H9 (cell line): ENCODE data around the gene DSTN. TPM values are rescaled to one million over a fixed set of nuclear protein-coding genes. Genes with fewer than 3 reads are reported as not detected.

Experiments
- DNase-seq: peaks from one replicate; pipeline ENCODE4 v3.0.0-alpha.2; 2017
- H2AFZ ChIP-seq: one replicate; pipeline ENCODE4 v1.6.1; 2013; ENCODE audit warnings: mild to moderate bottlenecking, low read length, control low read depth, moderate library complexity
- H2AK5ac ChIP-seq: 2 replicates; pipeline ENCODE4 v1.6.1; 2013; ENCODE audit warnings: low read length, control low read depth, mixed read lengths; ENCODE audit not compliant: insufficient read length
- H2BK120ac ChIP-seq: one replicate; pipeline ENCODE4 v1.6.1; 2013; ENCODE audit warnings: low read depth, mild to moderate bottlenecking, low read length, control low read depth, inconsistent platforms; ENCODE audit not compliant: poor library complexity, severe bottlenecking
- H2BK12ac ChIP-seq: 2 replicates; pipeline ENCODE4 v1.6.1; 2013; ENCODE audit warnings: low read length, control low read depth, mixed read lengths, low read depth; ENCODE audit not compliant: insufficient read length
- H2BK15ac ChIP-seq: 2 replicates; pipeline ENCODE4 v1.6.1; 2013; ENCODE audit warnings: low read depth, low read length, control low read depth
- H2BK20ac ChIP-seq: one replicate; pipeline ENCODE4 v1.6.1; 2013; ENCODE audit warnings: low read depth, mild to moderate bottlenecking, low read length, control low read depth, inconsistent platforms; ENCODE audit not compliant: poor library complexity, severe bottlenecking
- H2BK5ac ChIP-seq: 2 replicates; pipeline ENCODE4 v1.6.1; 2013; ENCODE audit warnings: low read length, control low read depth, mixed read lengths; ENCODE audit not compliant: insufficient read length
- H3K14ac ChIP-seq: 2 replicates; pipeline ENCODE4 v1.6.1; 2013; ENCODE audit warnings: low read length, control low read depth; ENCODE audit not compliant: insufficient read depth
- H3K18ac ChIP-seq: 2 replicates; pipeline ENCODE4 v1.6.1; 2013; ENCODE audit warnings: low read depth, mild to moderate bottlenecking, mixed read lengths, low read length, control low read depth; ENCODE audit not compliant: insufficient read length
- H3K23ac ChIP-seq: 2 replicates; pipeline ENCODE4 v1.6.1; 2013; ENCODE audit warnings: low read length, control low read depth, mixed read lengths, low read depth; ENCODE audit not compliant: insufficient read length
- H3K23me2 ChIP-seq: 2 replicates; pipeline ENCODE4 v1.6.1; 2013; ENCODE audit warnings: low read depth, mild to moderate bottlenecking, mixed read lengths, low read length, control low read depth; ENCODE audit not compliant: insufficient read length, poor library complexity, severe bottlenecking
- H3K27ac ChIP-seq: 2 replicates; pipeline ENCODE4 v1.5.1; 2013; ENCODE audit warnings: low read length, control low read depth, mixed read lengths, low read depth; ENCODE audit not compliant: insufficient read length
- H3K27me3 ChIP-seq: 2 replicates; pipeline ENCODE4 v1.6.1; 2013; ENCODE audit warnings: low read length, control low read depth, inconsistent platforms; ENCODE audit not compliant: insufficient read depth
- H3K4ac ChIP-seq: 2 replicates; pipeline ENCODE4 v1.6.1; 2013; ENCODE audit warnings: low read depth, mild to moderate bottlenecking, control low read depth, inconsistent platforms, low read length, moderate library complexity
- H3K4me1 ChIP-seq: 2 replicates; pipeline ENCODE4 v1.6.1; 2013; ENCODE audit warnings: low read length, control low read depth, inconsistent platforms; ENCODE audit not compliant: insufficient read depth
- H3K4me2 ChIP-seq: 2 replicates; pipeline ENCODE4 v1.6.1; 2013; ENCODE audit warnings: low read length, control low read depth, mixed read lengths; ENCODE audit not compliant: insufficient read length, insufficient read depth
- H3K56ac ChIP-seq: 2 replicates; pipeline ENCODE4 v1.6.1; 2013; ENCODE audit warnings: low read depth, mild to moderate bottlenecking, mixed read lengths, low read length, control low read depth; ENCODE audit not compliant: insufficient read length
- H3K79me1 ChIP-seq: 2 replicates; pipeline ENCODE4 v1.6.1; 2013; ENCODE audit warnings: low read depth, mild to moderate bottlenecking, moderate library complexity, low read length, control low read depth, inconsistent platforms; ENCODE audit not compliant: insufficient read depth, poor library complexity, severe bottlenecking
- H3K79me2 ChIP-seq: 2 replicates; pipeline ENCODE4 v1.6.1; 2013; ENCODE audit warnings: low read length, control low read depth, inconsistent platforms; ENCODE audit not compliant: insufficient read depth
- H3K9ac ChIP-seq: 2 replicates; pipeline ENCODE4 v1.6.1; 2013; ENCODE audit warnings: low read length, control low read depth, mixed read lengths; ENCODE audit not compliant: insufficient read length; ENCODE audit errors: extremely low read depth
- H3K9me3 ChIP-seq: one replicate; pipeline ENCODE4 v1.6.1; 2013; ENCODE audit warnings: low read depth, low read length, inconsistent platforms; ENCODE audit not compliant: control insufficient read depth
- H3T11ph ChIP-seq: one replicate; pipeline ENCODE4 v1.6.1; 2013; ENCODE audit warnings: mild to moderate bottlenecking, low read length, control low read depth, inconsistent platforms
- H4K20me1 ChIP-seq: one replicate; pipeline ENCODE4 v1.6.1; 2013; ENCODE audit not compliant: control insufficient read depth, insufficient read length, insufficient read depth
- H4K5ac ChIP-seq: 2 replicates; pipeline ENCODE4 v1.6.1; 2013; ENCODE audit warnings: low read depth, mild to moderate bottlenecking, mixed read lengths, low read length, control low read depth; ENCODE audit not compliant: insufficient read length
- H4K8ac ChIP-seq: replicated peaks from 2 replicates; pipeline ENCODE4 v1.6.1; 2013; ENCODE audit warnings: low read length, control low read depth, mixed read lengths, low read depth; ENCODE audit not compliant: insufficient read length
- H4K91ac ChIP-seq: 2 replicates; pipeline ENCODE4 v1.6.1; 2013; ENCODE audit warnings: low read depth, mild to moderate bottlenecking, moderate library complexity, mixed read lengths, low read length, control low read depth; ENCODE audit not compliant: insufficient read length
- H3K27ac Mint-ChIP-seq, 3 experiments: 2 replicates in 2 of 3; 3 replicates in 1 of 3; pipeline ENCODE4 v1.8.0; 2020 to 2021; ENCODE audit warnings: mixed read lengths in 3 of 3, mild to moderate bottlenecking in 1 of 3, moderate library complexity in 1 of 3
- H3K27me3 Mint-ChIP-seq: 2 replicates; pipeline ENCODE4 v1.8.0; 2021; ENCODE audit warnings: low read depth, mild to moderate bottlenecking, moderate library complexity, mixed read lengths
- H3K36me3 Mint-ChIP-seq, 3 experiments: 2 replicates in 2 of 3; 3 replicates in 1 of 3; pipeline ENCODE4 v1.8.0; 2020 to 2021; ENCODE audit warnings: low read depth in 3 of 3, mixed read lengths in 3 of 3; ENCODE audit not compliant: insufficient read depth in 1 of 3
- H3K4me1 Mint-ChIP-seq, 2 experiments: 2 replicates each; pipeline ENCODE4 v1.8.0; 2020; ENCODE audit warnings: mixed read lengths in 2 of 2
- H3K4me3 Mint-ChIP-seq, 2 experiments: 2 replicates in 1 of 2; 3 replicates in 1 of 2; pipeline ENCODE4 v1.8.0; 2020 to 2021; ENCODE audit warnings: mild to moderate bottlenecking in 2 of 2, mixed read lengths in 2 of 2, moderate library complexity in 1 of 2
- H3K9me3 Mint-ChIP-seq, 2 experiments: 2 replicates in 1 of 2; 3 replicates in 1 of 2; pipeline ENCODE4 v1.8.0; 2020; ENCODE audit warnings: mild to moderate bottlenecking in 2 of 2, mixed read lengths in 2 of 2, moderate library complexity in 1 of 2
- WGBS: extraction: QIAGEN DNeasy Blood & Tissue Kit; methylation state at CpG from one replicate; pipeline ENCODE4 v1.1.7; 2013; ENCODE audit warnings: missing lambda C conversion rate, low lambda C conversion rate, mixed read lengths; ENCODE audit not compliant: insufficient read length; ENCODE audit errors: extremely low coverage; 5-methylcytosine and 5-hydroxymethylcytosine counted together
- total RNA-seq: library from RNA; stranded (reverse); gene quantifications from 2 replicates; pipeline ENCODE4 v1.2.1, GENCODE V29; 2021
- TF ChIP-seq, protein P1 (sequence below): fragments of 200-600 bp; sonication (generic); conservative IDR thresholded peaks from 3 replicates; pipeline ENCODE4 v1.8.0; 2021; ENCODE audit warnings: antibody characterized with exemption, mild to moderate bottlenecking

DSTN gene
- total RNA-seq, 1 experiment from 2014 or later: 145 TPM

DNA sequence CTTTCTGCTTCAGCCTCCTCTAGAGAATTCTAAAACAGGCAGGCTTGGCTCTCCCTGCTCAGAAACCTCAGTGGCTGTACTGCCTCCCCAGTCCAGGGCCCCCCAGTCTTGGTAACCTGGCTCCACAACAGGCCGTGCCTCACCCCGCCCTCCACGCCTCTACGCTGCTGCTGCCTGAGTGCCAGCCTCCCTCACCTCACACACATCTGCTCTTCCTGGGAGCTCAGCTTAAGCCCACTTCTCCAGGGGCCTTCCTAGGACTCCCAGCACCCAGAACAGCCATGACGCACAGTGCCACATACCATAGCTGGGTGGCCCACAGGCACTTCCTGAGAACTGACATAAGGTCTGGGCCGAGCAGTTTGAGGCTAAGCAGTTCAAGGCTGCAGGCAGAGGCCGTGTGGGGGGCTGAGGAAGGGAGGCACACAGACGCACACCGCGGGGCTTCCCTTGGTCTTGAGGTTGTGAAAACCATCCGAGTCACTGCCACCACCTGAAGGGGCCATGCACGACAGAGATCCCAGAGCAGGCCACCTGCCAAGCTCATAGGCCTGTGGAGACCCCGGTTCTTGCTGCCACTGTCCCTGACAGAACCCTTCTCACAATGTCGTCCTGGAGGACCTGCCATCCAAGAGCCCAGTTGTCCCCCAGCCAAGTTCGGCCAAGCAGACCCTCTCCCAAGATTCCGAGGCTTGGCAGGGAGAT lies 42.6 kb downstream of the DSTN start:
- Histone ChIP-seq H3K23ac (no peak overlapping the region), H3K14ac (no peak overlapping the region; the same call in 1 of the 2 replicates), H4K20me1 (no peaks in the 10 kb centered on the region), H2BK120ac (no peak overlapping the region), H4K91ac (no peak overlapping the region), H2BK15ac (no peak overlapping the region), H2BK5ac (no peak overlapping the region), H2BK20ac (no peak overlapping the region), H3K23me2 (no peaks in the 10 kb centered on the region), H3K79me2 (no peaks in the 10 kb centered on the region), H2AK5ac (no peak overlapping the region), H4K5ac (no peak overlapping the region), H4K8ac (no peak overlapping the region), H3K9me3 (no peaks in the 10 kb centered on the region), H3K4me1 (no peaks in the 10 kb centered on the region; the same call in 1 of the 2 replicates), H2BK12ac (no peak overlapping the region), H3T11ph (no peak overlapping the region), H3K79me1 (no peaks in the 10 kb centered on the region), H3K4me2 (no peak overlapping the region), H3K9ac (no peak overlapping the region), H3K56ac (no peak overlapping the region), H3K27me3 (no peaks in the 10 kb centered on the region), H3K27ac (no peak overlapping the region), H3K18ac (no peak overlapping the region), H3K4ac (no peak overlapping the region), H2AFZ (no peak overlapping the region)
- WGBS: no CpG with 5 or more reads among the region's 16 CpGs
- H3K36me3 Mint-ChIP-seq: peaks cover 3 to 18% (median 9%) of the 10 kb centered on the region in 3 experiments; a peak in 6 of 7 replicates
- peak overlapping the region; percentile 74 to 96 (median 93); a peak in 5 of 7 replicates for H3K27ac Mint-ChIP-seq
- DNase-seq: peak; percentile 36
- no peaks in the 10 kb centered on the region; the same call in 1 of the 2 replicates for H3K27me3 Mint-ChIP-seq
- no peaks in the 10 kb centered on the region for H3K9me3 Mint-ChIP-seq
- H3K4me3 Mint-ChIP-seq: no peak overlapping the region
- TF ChIP-seq, protein P1, sequence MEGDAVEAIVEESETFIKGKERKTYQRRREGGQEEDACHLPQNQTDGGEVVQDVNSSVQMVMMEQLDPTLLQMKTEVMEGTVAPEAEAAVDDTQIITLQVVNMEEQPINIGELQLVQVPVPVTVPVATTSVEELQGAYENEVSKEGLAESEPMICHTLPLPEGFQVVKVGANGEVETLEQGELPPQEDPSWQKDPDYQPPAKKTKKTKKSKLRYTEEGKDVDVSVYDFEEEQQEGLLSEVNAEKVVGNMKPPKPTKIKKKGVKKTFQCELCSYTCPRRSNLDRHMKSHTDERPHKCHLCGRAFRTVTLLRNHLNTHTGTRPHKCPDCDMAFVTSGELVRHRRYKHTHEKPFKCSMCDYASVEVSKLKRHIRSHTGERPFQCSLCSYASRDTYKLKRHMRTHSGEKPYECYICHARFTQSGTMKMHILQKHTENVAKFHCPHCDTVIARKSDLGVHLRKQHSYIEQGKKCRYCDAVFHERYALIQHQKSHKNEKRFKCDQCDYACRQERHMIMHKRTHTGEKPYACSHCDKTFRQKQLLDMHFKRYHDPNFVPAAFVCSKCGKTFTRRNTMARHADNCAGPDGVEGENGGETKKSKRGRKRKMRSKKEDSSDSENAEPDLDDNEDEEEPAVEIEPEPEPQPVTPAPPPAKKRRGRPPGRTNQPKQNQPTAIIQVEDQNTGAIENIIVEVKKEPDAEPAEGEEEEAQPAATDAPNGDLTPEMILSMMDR: no peak
- H3K4me1 Mint-ChIP-seq: peaks cover 7 to 12% of the 10 kb centered on the region in 2 experiments
